ENCODE data around the gene EPS8L2. TPM values are rescaled to one million over a fixed set of nuclear protein-coding genes. Genes with fewer than 3 reads are reported as not detected.
A peak's percentile ranks its signal among the peaks of the same experiment; 100 is the strongest.

The EPS8L2 gene
- total and polyA plus RNA-seq, 2 of the 13 experiments (the other 11 are each of a cell fraction or from before 2014, with no cell fraction given), result 89.3 to 416 TPM

DNA sequence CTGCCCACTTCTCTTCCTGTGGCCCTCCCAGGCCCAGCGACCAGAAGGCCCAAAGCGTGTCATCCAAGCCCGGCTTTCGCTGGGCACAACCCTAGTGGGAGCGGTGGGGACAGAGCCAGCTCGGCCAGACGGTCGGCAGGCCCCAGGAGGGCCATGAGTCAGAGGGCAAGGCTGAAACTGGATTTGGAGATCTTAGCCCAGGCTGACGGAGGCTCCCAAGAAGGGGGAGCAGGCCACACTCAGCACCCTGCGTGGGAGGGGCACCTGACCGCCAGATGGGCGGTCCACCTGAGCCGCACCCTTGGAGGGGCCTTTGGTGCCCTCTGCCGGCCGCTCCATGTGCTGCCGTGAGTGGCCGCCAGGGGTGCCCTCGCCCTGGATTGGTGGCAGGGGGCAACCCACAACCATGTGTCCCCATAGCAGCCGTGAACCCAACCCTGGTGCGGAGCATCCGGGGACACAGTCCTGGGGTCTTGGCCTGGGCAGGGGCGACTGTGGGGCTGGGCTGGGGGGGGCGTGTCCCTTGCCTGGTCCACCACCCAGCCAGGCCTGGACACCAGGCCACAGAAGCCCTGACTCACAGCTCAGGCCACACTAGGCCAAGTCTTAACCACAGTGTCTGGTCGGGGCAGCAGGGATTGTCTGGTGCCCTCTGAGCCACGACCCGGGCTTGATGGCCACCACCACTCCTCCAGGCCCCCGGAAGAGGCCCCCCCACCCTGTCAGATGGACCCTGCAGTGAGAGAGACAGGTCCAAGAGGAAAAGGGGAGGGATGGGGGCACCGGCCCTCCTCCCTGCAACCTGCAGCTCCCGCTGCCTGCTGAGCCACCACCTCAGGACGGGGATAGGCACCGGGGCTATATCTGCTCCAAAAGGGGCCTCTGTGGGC is 22.1 kb downstream of the EPS8L2 start:
- H3K36me3 ChIP-seq (replicated peaks in 1 of 2; ENCODE audit: control insufficient read depth in 1 of 2, insufficient read depth in 2 of 2, low read length in 2 of 2), result peaks cover 16 to 28% of the 10 kb centered on the region in 2 experiments
- H3K79me2 ChIP-seq (ENCODE audit: insufficient read depth, low read length), result no peaks in the 10 kb centered on the region
- peak overlapping the region; percentile 81 for H3K4me2 ChIP-seq (ENCODE audit: low read depth, low read length)
- no CpG with 5 or more reads among the region's 31 CpGs for WGBS (ENCODE audit: low lambda C conversion rate)
- H3K27me3 ChIP-seq (ENCODE audit: control insufficient read depth in 1 of 2, insufficient read depth in 2 of 2, low read length in 2 of 2), result peaks cover 0 to 3% of the 10 kb centered on the region in 2 experiments; a peak in 1 of 5 replicates
- no TSS peak for BruUV-seq (replicated peaks)
- H3K4me1 ChIP-seq (ENCODE audit: insufficient read depth, low read length), result peaks cover 38% of the 10 kb centered on the region
- H3K9ac ChIP-seq (ENCODE audit: insufficient read depth, low read depth, low read length), result peak overlapping the region; percentile 68
- no peaks in the 10 kb centered on the region for H3K9me3 ChIP-seq (ENCODE audit: low read length)
- in situ Hi-C loops (cut with HindIII; ENCODE audit: extremely low pct_ligation_motif_present, low pct_unique_long_range_greater_than_20kb), result loop anchor here (5.0 kb wide), 1 partner anchor 71 kb away; no protein-coding TSS in a partner anchor
- no peaks in the 10 kb centered on the region; the same call in 1 of the 2 replicates for H4K20me1 ChIP-seq (ENCODE audit: insufficient read depth, low read length)
- ChIA-PET POLR2A (interaction anchor here (1.0 to 12.6 kb wide), 10 partner anchors 11 to 173 kb away, joined by 3 to 203 read pairs (median 5); partner anchors contain the start of genes DEAF1, EPS8L2, RPLP2 and TALDO1), CTCF (ENCODE audit: low intra/inter-chr PET ratio, low total read pairs) (interaction anchor here (0.8 to 2.3 kb wide), 7 partner anchors 19 to 173 kb away, joined by 3 to 20 read pairs (median 7); partner anchors contain the start of genes DEAF1, SLC25A22, TALDO1 and TMEM80)
- H3K27ac ChIP-seq (ENCODE audit: extremely low read length, insufficient read depth, low read length), result peak overlapping the region; percentile 62
- H3K4me3 ChIP-seq (replicated peaks in 1 of 3; ENCODE audit: insufficient read depth in 1 of 3, low read depth in 2 of 3, low read length in 3 of 3), result peak overlapping the region; percentile 19 to 70 (median 43); a peak in 3 of 6 replicates
- intact Hi-C loops (cut with micrococcal nuclease; ENCODE audit: unreplicated experiment), result loop anchor here (1.0 to 2.0 kb wide), 3 partner anchors 21 to 35 kb away; partner anchors contain the start of gene EPS8L2
- ATAC-seq, result peak; percentile 80
- H2AFZ ChIP-seq (ENCODE audit: low read length), result no peak overlapping the region
- FAIRE-seq, result peak; percentile 37
- peak; percentile 73 for DNase-seq (ENCODE audit: low spot score)
- peak; percentile 55; the same call in 1 of the 2 replicates for TF ChIP-seq SSRP1 (CRISPR knock-in tag; IDR thresholded peaks at IDR 0.05)
- peak; percentile 54; the same call in 1 of the 2 replicates for TF ChIP-seq ZNF296 (CRISPR knock-in tag; conservative IDR thresholded peaks at IDR 0.05)
- TF ChIP-seq ZNF121 (CRISPR knock-in tag; IDR thresholded peaks at IDR 0.05), result peak; percentile 60; the same call in 1 of the 2 replicates
- TF ChIP-seq, protein P1, sequence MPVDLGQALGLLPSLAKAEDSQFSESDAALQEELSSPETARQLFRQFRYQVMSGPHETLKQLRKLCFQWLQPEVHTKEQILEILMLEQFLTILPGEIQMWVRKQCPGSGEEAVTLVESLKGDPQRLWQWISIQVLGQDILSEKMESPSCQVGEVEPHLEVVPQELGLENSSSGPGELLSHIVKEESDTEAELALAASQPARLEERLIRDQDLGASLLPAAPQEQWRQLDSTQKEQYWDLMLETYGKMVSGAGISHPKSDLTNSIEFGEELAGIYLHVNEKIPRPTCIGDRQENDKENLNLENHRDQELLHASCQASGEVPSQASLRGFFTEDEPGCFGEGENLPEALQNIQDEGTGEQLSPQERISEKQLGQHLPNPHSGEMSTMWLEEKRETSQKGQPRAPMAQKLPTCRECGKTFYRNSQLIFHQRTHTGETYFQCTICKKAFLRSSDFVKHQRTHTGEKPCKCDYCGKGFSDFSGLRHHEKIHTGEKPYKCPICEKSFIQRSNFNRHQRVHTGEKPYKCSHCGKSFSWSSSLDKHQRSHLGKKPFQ (CRISPR knock-in tag; IDR thresholded peaks at IDR 0.05; ENCODE audit: insufficient replicate concordance), result peak; percentile 65
- peak; percentile 23; the same call in 1 of the 2 replicates for TF ChIP-seq YEATS2 (CRISPR knock-in tag; IDR thresholded peaks at IDR 0.05; ENCODE audit: borderline replicate concordance)
- TF ChIP-seq, protein P2, sequence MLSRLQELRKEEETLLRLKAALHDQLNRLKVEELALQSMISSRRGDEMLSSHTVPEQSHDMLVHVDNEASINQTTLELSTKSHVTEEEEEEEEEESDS (CRISPR knock-in tag; IDR thresholded peaks at IDR 0.05; ENCODE audit: borderline replicate concordance), result 0 out of 2 replicates have a peak, but pooled peaks have one; percentile 63
- no peak for TF ChIP-seq ZNF484 (CRISPR knock-in tag; IDR thresholded peaks at IDR 0.05; ENCODE audit: borderline replicate concordance, low read depth)
- TF ChIP-seq SKI (IDR thresholded peaks at IDR 0.05; ENCODE audit: partially characterized antibody), result peak; percentile 66
- TF ChIP-seq, protein P3, sequence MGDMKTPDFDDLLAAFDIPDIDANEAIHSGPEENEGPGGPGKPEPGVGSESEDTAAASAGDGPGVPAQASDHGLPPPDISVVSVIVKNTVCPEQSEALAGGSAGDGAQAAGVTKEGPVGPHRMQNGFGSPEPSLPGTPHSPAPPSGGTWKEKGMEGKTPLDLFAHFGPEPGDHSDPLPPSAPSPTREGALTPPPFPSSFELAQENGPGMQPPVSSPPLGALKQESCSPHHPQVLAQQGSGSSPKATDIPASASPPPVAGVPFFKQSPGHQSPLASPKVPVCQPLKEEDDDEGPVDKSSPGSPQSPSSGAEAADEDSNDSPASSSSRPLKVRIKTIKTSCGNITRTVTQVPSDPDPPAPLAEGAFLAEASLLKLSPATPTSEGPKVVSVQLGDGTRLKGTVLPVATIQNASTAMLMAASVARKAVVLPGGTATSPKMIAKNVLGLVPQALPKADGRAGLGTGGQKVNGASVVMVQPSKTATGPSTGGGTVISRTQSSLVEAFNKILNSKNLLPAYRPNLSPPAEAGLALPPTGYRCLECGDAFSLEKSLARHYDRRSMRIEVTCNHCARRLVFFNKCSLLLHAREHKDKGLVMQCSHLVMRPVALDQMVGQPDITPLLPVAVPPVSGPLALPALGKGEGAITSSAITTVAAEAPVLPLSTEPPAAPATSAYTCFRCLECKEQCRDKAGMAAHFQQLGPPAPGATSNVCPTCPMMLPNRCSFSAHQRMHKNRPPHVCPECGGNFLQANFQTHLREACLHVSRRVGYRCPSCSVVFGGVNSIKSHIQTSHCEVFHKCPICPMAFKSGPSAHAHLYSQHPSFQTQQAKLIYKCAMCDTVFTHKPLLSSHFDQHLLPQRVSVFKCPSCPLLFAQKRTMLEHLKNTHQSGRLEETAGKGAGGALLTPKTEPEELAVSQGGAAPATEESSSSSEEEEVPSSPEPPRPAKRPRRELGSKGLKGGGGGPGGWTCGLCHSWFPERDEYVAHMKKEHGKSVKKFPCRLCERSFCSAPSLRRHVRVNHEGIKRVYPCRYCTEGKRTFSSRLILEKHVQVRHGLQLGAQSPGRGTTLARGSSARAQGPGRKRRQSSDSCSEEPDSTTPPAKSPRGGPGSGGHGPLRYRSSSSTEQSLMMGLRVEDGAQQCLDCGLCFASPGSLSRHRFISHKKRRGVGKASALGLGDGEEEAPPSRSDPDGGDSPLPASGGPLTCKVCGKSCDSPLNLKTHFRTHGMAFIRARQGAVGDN (CRISPR knock-in tag; IDR thresholded peaks at IDR 0.05), result peak; percentile 87
- TF ChIP-seq JARID2 (CRISPR knock-in tag; IDR thresholded peaks at IDR 0.05; ENCODE audit: insufficient replicate concordance), result no peak
- TF ChIP-seq ELF3 (CRISPR knock-in tag; IDR thresholded peaks at IDR 0.05), result peak; percentile 12; the same call in 1 of the 2 replicates
- TF ChIP-seq PCBP1 (IDR thresholded peaks at IDR 0.05; ENCODE audit: borderline replicate concordance, low read depth, low read length), result peak; percentile 56; the same call in 1 of the 2 replicates
- TF ChIP-seq ZNF768 (CRISPR knock-in tag; IDR thresholded peaks at IDR 0.05), result peak; percentile 35; the same call in 1 of the 2 replicates
- TF ChIP-seq SRY (CRISPR knock-in tag; IDR thresholded peaks at IDR 0.05), result no peak

Measured in HepG2 (cell line).